HepG2 (cell line): Measurements from ENCODE around the gene MACROD2. TPM values are rescaled to one million over a fixed set of nuclear protein-coding genes. Genes with fewer than 3 reads are reported as not detected.
A peak's percentile ranks its signal among the peaks of the same experiment; 100 is the strongest.

Source experiments
- ATAC-seq: fragments of 200-7000 bp; cut with Tn5 transposase; 3 replicates; pipeline ENCODE4 v1.9.1; 2020; ENCODE audit warnings: mild to moderate bottlenecking, moderate library complexity
- BruUV-seq: library from RNA; stranded (reverse); fragments of 400-500 nt; replicated peaks from 2 replicates; lab custom pipeline; 2021; lab: Mats Ljungman, UMichigan
- CTCF ChIA-PET: fragments of 300-600 bp; formaldehyde crosslinking; extraction: SDS; loops from one replicate; lab custom pipeline; 2021; ENCODE audit warnings: low total read pairs, inconsistent platforms, low intra/inter-chr PET ratio; lab: Yijun Ruan, JAX
- POLR2A ChIA-PET: fragments of 350-600 bp; sonication (Branson Sonifier 250); formaldehyde crosslinking; loops from one replicate; lab custom pipeline; 2020; ENCODE audit warnings: antibody characterized with exemption, inconsistent platforms; lab: Yijun Ruan, JAX
- DNase-seq: peaks from one replicate; pipeline ENCODE4 v3.0.0-alpha.2; 2015; ENCODE audit warnings: low spot score
- FAIRE-seq: peaks from 3 replicates; lab custom pipeline; 2011; peaks lifted over from hg19 to GRCh38; lab: Jason Lieb, UNC
- H2AFZ ChIP-seq: one replicate; pipeline ENCODE4 v1.6.1; 2011; ENCODE audit warnings: low read length, inconsistent platforms
- H3K27ac ChIP-seq: fragments of 300-600 bp; 3 replicates; pipeline ENCODE4 v1.8.0; 2011; ENCODE audit warnings: mixed run types, mild to moderate bottlenecking, mixed read lengths, low read length, inconsistent platforms; ENCODE audit not compliant: insufficient read depth; ENCODE audit errors: extremely low read length
- H3K27me3 ChIP-seq, 2 experiments: fragments of 200-600 bp in 1 of 2; 2 replicates in 1 of 2; 3 replicates in 1 of 2; pipeline versions ENCODE4 v1.6.0 to v1.8.0; 2011; ENCODE audit warnings: low read length in 2 of 2, mild to moderate bottlenecking in 2 of 2, moderate library complexity in 2 of 2, inconsistent platforms in 1 of 2; ENCODE audit not compliant: insufficient read depth in 2 of 2, control insufficient read depth in 1 of 2
- H3K36me3 ChIP-seq, 2 experiments: fragments of 200-600 bp in 1 of 2; replicated peaks in 1 of 2; 2 replicates in 1 of 2; 3 replicates in 1 of 2; pipeline versions ENCODE4 v1.5.1 to v1.8.0; 2011; ENCODE audit warnings: low read length in 2 of 2, inconsistent platforms in 1 of 2; ENCODE audit not compliant: insufficient read depth in 2 of 2, control insufficient read depth in 1 of 2
- H3K4me1 ChIP-seq: 2 replicates; pipeline ENCODE4 v1.5.1; 2012; ENCODE audit warnings: low read length, inconsistent platforms; ENCODE audit not compliant: insufficient read depth
- H3K4me2 ChIP-seq: 2 replicates; pipeline ENCODE4 v1.6.0; 2011; ENCODE audit warnings: low read depth, low read length, inconsistent platforms
- H3K4me3 ChIP-seq, 3 experiments: fragments of 200-600 bp in 1 of 3; sonication (generic), shearing (Covaris generic) in 1 of 3; replicated peaks in 1 of 3; 2 replicates each; pipeline ENCODE4 v1.5.1; 2011 to 2016; ENCODE audit warnings: low read length in 3 of 3, inconsistent platforms in 2 of 3, low read depth in 2 of 3, mild to moderate bottlenecking in 2 of 3, control low read depth in 1 of 3, mixed read lengths in 1 of 3; ENCODE audit not compliant: insufficient read depth in 1 of 3
- H3K79me2 ChIP-seq: one replicate; pipeline ENCODE4 v1.6.1; 2011; ENCODE audit warnings: low read length, inconsistent platforms; ENCODE audit not compliant: insufficient read depth
- H3K9ac ChIP-seq: 2 replicates; pipeline ENCODE4 v1.6.0; 2011; ENCODE audit warnings: mild to moderate bottlenecking, low read depth, low read length, inconsistent platforms; ENCODE audit not compliant: insufficient read depth
- H3K9me3 ChIP-seq: 2 replicates; pipeline ENCODE4 v1.5.1; 2012; ENCODE audit warnings: mild to moderate bottlenecking, low read length
- H4K20me1 ChIP-seq: 2 replicates; pipeline ENCODE4 v1.6.0; 2011; ENCODE audit warnings: inconsistent platforms, mild to moderate bottlenecking, low read length, moderate library complexity; ENCODE audit not compliant: insufficient read depth
- ATF3 ChIP-seq: sonication (generic); formaldehyde crosslinking; IDR thresholded peaks from 2 replicates; pipeline ENCODE4 v1.4.0; 2020; ENCODE audit warnings: missing genetic modification reagents
- CEBPB ChIP-seq: IDR thresholded peaks from 2 replicates; pipeline ENCODE4 v1.6.1; 2011; ENCODE audit warnings: low read depth, low read length, improper control_type of control experiment, borderline replicate concordance
- ETV5 ChIP-seq: IDR thresholded peaks from 2 replicates; pipeline ENCODE4 v1.6.1; 2018; ENCODE audit warnings: missing biosample characterization, missing genetic modification reagents, inconsistent platforms, borderline replicate concordance
- FOXP1 ChIP-seq, 2 experiments: fragments of 450-650 bp in 1 of 2; IDR thresholded peaks; 2 replicates each; pipeline ENCODE4 v1.6.1; 2017 to 2018; ENCODE audit warnings: antibody characterized with exemption in 1 of 2
- HMGXB4 ChIP-seq, 2 experiments: sonication (generic) in 1 of 2; formaldehyde crosslinking in 1 of 2; IDR thresholded peaks; 2 replicates each; pipeline versions ENCODE4 v1.4.0 to v1.6.1; 2018 to 2020; ENCODE audit warnings: missing genetic modification reagents in 2 of 2, borderline replicate concordance in 1 of 2, low read depth in 1 of 2, mild to moderate bottlenecking in 1 of 2, missing biosample characterization in 1 of 2
- HOXA7 ChIP-seq: sonication (generic); formaldehyde crosslinking; IDR thresholded peaks from 2 replicates; pipeline ENCODE4 v1.8.1; 2022; ENCODE audit warnings: mild to moderate bottlenecking, missing genetic modification reagents, moderate library complexity
- IKZF1 ChIP-seq: fragments of 450-650 bp; IDR thresholded peaks from 2 replicates; pipeline ENCODE4 v1.7.1; 2016
- ISL2 ChIP-seq: sonication (generic); formaldehyde crosslinking; IDR thresholded peaks from 2 replicates; pipeline ENCODE4 v1.5.0; 2020; ENCODE audit warnings: missing genetic modification reagents
- PAF1 ChIP-seq: IDR thresholded peaks from 2 replicates; pipeline ENCODE4 v1.6.1; 2016; ENCODE audit warnings: missing genetic modification reagents, missing compliant biosample characterization
- ZBTB3 ChIP-seq: sonication (generic); formaldehyde crosslinking; IDR thresholded peaks from 2 replicates; pipeline ENCODE4 v1.4.0; 2020; ENCODE audit warnings: low read depth, mild to moderate bottlenecking, moderate library complexity, missing genetic modification reagents, borderline replicate concordance
- ZNF264 ChIP-seq: sonication (generic); formaldehyde crosslinking; IDR thresholded peaks from 2 replicates; pipeline ENCODE4 v1.4.0; 2020; ENCODE audit warnings: missing genetic modification reagents
- ZNF292 ChIP-seq: sonication (generic); formaldehyde crosslinking; IDR thresholded peaks from 2 replicates; pipeline ENCODE4 v1.8.1; 2022; ENCODE audit warnings: mild to moderate bottlenecking, low read depth, missing genetic modification reagents, borderline replicate concordance
- ZNF513 ChIP-seq: sonication (generic); formaldehyde crosslinking; conservative IDR thresholded peaks from 2 replicates; pipeline ENCODE4 v1.5.0; 2020; ENCODE audit warnings: missing genetic modification reagents
- WGBS: methylation state at CpG from one replicate; pipeline ENCODE4 v1.1.6; 2017; ENCODE audit warnings: low lambda C conversion rate; 5-methylcytosine and 5-hydroxymethylcytosine counted together
- in situ Hi-C: cut with HindIII; loops from 2 replicates; pipeline ENCODE4 v1.10.0; 2017; ENCODE audit warnings: low pct_unique_long_range_greater_than_20kb; ENCODE audit not compliant: extremely low pct_ligation_motif_present
- intact Hi-C: fragments of 100-400 bp; cut with micrococcal nuclease; formaldehyde crosslinking; loops from one replicate; pipeline ENCODE4 v1.10.0; 2022; ENCODE audit not compliant: unreplicated experiment
- polyA plus RNA-seq, 8 experiments: library from polyadenylated mRNA; depleted of rRNA in 3 of 8; stranded (reverse) in 7 of 8; unstranded in 1 of 8; fragments of >200 nt; fragmentation: Illumina TruSeq in 4 of 8; extraction: Trizol in 4 of 8; gene quantifications; 2 replicates each; pipeline versions ENCODE4 v1.2.1 to v1.2.3, GENCODE V29; 2011 to 2016; ENCODE audit warnings: low read depth in 4 of 8, missing spikeins in 1 of 8, mixed read lengths in 1 of 8; ENCODE audit not compliant: insufficient read depth in 1 of 8
- total RNA-seq, 5 experiments: library from RNA; depleted of rRNA; stranded (reverse); fragments of >200 nt; fragmentation: Illumina TruSeq; extraction: Trizol; gene quantifications; 2 replicates each; pipeline ENCODE4 v1.2.3, GENCODE V29; 2016; ENCODE audit warnings: low read depth in 1 of 5

Gene MACROD2
- total and polyA plus RNA-seq, 2 of the 13 experiments (the other 11 are each of a cell fraction or from before 2014, with no cell fraction given): 0.13 to 0.51 TPM

GRCh38 chr20:15061955-15062354 is 1066.6 kb downstream of the MACROD2 start:
- peak; percentile 95 for ATAC-seq
- H3K36me3 ChIP-seq: no peaks in the 10 kb centered on the region
- intact Hi-C loops: loop anchor here (5.0 to 10.0 kb wide), 2 partner anchors 185 to 727 kb away; partner anchors contain the start of gene FLRT3
- H3K79me2 ChIP-seq: no peaks in the 10 kb centered on the region
- peak; percentile 97 for DNase-seq
- 0% methylated on average over 1 of the region's 1 CpG for WGBS
- peak overlapping the region; percentile 71 for H3K4me2 ChIP-seq
- peak; percentile 87 for FAIRE-seq
- in situ Hi-C loops: loop anchor here (5.0 kb wide), 1 partner anchor 75 kb away; no protein-coding TSS in a partner anchor
- ChIA-PET CTCF (no interaction called here), POLR2A (interaction anchor here (0.8 to 5.2 kb wide), 7 partner anchors 8 to 83 kb away, joined by 3 to 59 read pairs (median 5); no protein-coding TSS in a partner anchor)
- no peaks in the 10 kb centered on the region for H3K27me3 ChIP-seq
- H4K20me1 ChIP-seq: no peaks in the 10 kb centered on the region
- H2AFZ ChIP-seq: peak overlapping the region; percentile 10
- H3K9ac ChIP-seq: peak overlapping the region; percentile 60
- peak overlapping the region in 2 of 3 experiments; percentile 7 to 20; a peak in 2 of 6 replicates for H3K4me3 ChIP-seq
- BruUV-seq: no TSS peak
- H3K9me3 ChIP-seq: no peaks in the 10 kb centered on the region
- H3K27ac ChIP-seq: peak overlapping the region; percentile 64
- H3K4me1 ChIP-seq: peaks cover 44% of the 10 kb centered on the region
- TF ChIP-seq ISL2 (peak; percentile 95), ETV5 (peak; percentile 64; the same call in 1 of the 2 replicates), ZNF264 (CRISPR knock-in tag) (peak; percentile 87; the same call in 1 of the 2 replicates), ZNF292 (CRISPR knock-in tag) (peak; percentile 97; the same call in 1 of the 2 replicates), FOXP1 (IDR thresholded peaks at IDR 0.05) (no peak), FOXP1 (CRISPR knock-in tag; IDR thresholded peaks at IDR 0.05) (peak; percentile 95), PAF1 (CRISPR knock-in tag) (no peak), CEBPB (peak; percentile 65; the same call in 1 of the 2 replicates), HOXA7 (CRISPR knock-in tag) (no peak), ATF3 (CRISPR knock-in tag) (0 out of 2 replicates have a peak, but pooled peaks have one; percentile 34), HMGXB4 (CRISPR knock-in tag; IDR thresholded peaks at IDR 0.05; ENCODE audit: borderline replicate concordance in 1 of 2, low read depth in 1 of 2) (peak in 1 of 2 experiments; percentile 56; a peak in 1 of 4 replicates), IKZF1 (no peak), ZNF513 (CRISPR knock-in tag) (no peak), ZBTB3 (no peak)
